Epithelial cell of proximal tubule (primary cell): ENCODE results near the gene SPOCK3. TPM values are rescaled to one million over a fixed set of nuclear protein-coding genes. Genes with fewer than 3 reads are reported as not detected.
A peak's percentile ranks its signal among the peaks of the same experiment; 100 is the strongest.
"Not testable (repeated sequence)": the region's sequence is repeated elsewhere in the genome, so short reads cannot be mapped to it uniquely, and the experiment has no call there.

ENCODE experiments used
- DNase-seq: peaks from one replicate; pipeline ENCODE4 v3.0.0-alpha.2; 2011; ENCODE audit warnings: low read depth
- H3K4me3 ChIP-seq: 2 replicates; pipeline ENCODE4 v1.5.1; 2011; ENCODE audit warnings: low read depth, mild to moderate bottlenecking, low read length
- CTCF ChIP-seq: conservative IDR thresholded peaks from 2 replicates; pipeline ENCODE4 v1.5.1; 2012; ENCODE audit warnings: low read depth, mild to moderate bottlenecking, low read length
- total RNA-seq: library from RNA; depleted of rRNA; stranded (reverse); fragments of >200 nt; gene quantifications from 2 replicates; pipeline ENCODE4 v1.2.3, GENCODE V29; 2015

SPOCK3 gene
- 0.06 and 0.22 TPM in 2 replicates for total RNA-seq

GRCh38 chr4:167234316-167234881, at the start of gene SPOCK3:
Gene SPOCK3 (minus strand): TSS chr4:167234494.
- DNase-seq: no peak
- TF ChIP-seq CTCF: no peak
- H3K4me3 ChIP-seq: peak within 1 kb of the TSS; percentile 53

- no peak overlapping the region for H3K4me3 ChIP-seq
- no peak for DNase-seq
- no peak for TF ChIP-seq CTCF
Observed at GRCh38 chr4:167282171-167282864, 48.0 kb upstream of the SPOCK3 start.

- not testable (repeated sequence) for DNase-seq, H3K4me3 ChIP-seq
Observed at GRCh38 chr4:167281545-167281944, 47.3 kb upstream of the SPOCK3 start.

GRCh38 chr4:167274351-167274750, 40.1 kb upstream of the SPOCK3 start:
- no peak overlapping the region for H3K4me3 ChIP-seq
- TF ChIP-seq CTCF: no peak
- no peak for DNase-seq

GRCh38 chr4:167265231-167265630, 30.9 kb upstream of the SPOCK3 start:
- H3K4me3 ChIP-seq: no peak overlapping the region
- no peak for DNase-seq
- no peak for TF ChIP-seq CTCF

GRCh38 chr4:167248271-167248670, 14.0 kb upstream of the SPOCK3 start:
- TF ChIP-seq CTCF: no peak
- H3K4me3 ChIP-seq: no peak overlapping the region
- no peak for DNase-seq

GRCh38 chr4:167239627-167240026, 5.3 kb upstream of the SPOCK3 start:
- no peak for DNase-seq
- no peak for TF ChIP-seq CTCF
- H3K4me3 ChIP-seq: no peak overlapping the region
